HG03354 (cell line): Measurements from ENCODE around the gene PRF1.
A peak's percentile ranks its signal among the peaks of the same experiment; 100 is the strongest.

Experiments
- ATAC-seq: cut with Tn5 transposase; IDR thresholded peaks from one replicate; pipeline ENCODE4 v1.9.1; 2021; ENCODE audit warnings: mild to moderate bottlenecking; ENCODE audit not compliant: unreplicated experiment, poor library complexity, severe bottlenecking

Gene PRF1

DNA sequence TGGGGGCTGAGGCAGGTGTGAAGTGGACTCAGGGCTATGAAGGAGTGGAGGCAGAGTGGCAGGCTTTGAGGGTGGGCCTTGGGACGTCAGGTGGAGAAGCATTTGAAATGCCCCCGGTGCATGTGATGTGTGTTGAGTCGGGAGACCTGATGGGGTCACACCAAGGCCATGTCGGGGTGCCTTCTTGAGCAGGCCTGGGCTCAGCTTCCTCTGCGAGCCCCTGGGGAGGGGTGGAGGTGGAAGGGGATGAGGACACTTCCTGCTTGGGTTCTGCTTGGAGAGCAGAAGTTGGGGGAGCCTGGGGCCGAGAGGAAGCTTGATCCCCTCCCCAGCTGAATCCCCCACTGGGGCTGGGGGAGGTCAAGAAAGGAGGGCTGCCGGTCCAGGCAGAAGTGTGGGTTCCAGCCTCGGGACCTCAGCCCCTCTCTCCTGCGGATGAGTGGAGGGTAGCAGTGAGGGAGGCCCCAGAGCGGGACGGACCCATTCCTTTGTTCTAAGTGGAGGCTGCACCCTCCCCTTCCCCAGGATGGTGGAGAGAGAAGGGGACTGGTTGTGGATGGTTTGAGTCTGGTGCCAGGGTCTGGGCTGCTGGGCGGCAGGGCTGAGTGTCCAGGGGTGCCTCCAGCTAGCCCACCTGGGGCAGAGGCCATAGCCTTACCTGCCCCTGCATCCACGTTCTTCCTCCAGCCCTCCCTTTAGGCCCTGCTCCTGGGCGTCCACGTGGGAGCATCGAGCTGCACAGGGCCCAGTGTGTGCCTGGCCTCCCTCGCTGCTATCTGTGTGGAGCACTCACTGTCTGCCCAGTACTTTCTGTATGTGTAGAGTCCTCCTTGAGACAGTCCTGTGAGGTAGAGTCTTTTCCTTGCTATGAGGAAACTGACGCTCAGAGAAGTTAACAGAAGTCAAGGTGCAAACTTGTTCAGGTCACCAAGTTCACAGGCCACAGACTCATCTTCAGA, 36.7 kb downstream of the PRF1 start:
- ATAC-seq: no peak

DNA sequence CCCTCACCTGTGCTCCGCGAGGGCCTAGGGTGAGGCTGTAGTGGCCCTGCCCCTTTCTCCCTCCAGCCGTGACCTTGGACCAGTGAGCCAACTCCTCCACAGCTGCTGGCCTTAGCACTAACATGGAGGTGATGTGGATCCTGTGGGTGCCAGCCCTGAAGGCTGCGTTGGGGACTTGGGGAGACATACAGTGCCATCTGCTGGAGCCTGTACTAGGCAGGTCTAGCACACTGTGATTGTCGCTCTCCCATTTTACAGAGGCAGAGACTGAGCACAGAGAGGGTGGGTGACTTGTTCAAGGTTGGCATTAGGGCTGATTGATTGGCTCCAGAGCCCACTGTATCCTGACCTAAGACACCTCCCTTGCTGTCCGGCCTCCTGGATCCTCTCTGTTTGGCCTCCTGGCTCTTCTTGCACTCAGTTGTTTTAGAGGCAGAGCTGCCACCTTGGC, 37.6 kb downstream of the PRF1 start:
- ATAC-seq: no peak

DNA sequence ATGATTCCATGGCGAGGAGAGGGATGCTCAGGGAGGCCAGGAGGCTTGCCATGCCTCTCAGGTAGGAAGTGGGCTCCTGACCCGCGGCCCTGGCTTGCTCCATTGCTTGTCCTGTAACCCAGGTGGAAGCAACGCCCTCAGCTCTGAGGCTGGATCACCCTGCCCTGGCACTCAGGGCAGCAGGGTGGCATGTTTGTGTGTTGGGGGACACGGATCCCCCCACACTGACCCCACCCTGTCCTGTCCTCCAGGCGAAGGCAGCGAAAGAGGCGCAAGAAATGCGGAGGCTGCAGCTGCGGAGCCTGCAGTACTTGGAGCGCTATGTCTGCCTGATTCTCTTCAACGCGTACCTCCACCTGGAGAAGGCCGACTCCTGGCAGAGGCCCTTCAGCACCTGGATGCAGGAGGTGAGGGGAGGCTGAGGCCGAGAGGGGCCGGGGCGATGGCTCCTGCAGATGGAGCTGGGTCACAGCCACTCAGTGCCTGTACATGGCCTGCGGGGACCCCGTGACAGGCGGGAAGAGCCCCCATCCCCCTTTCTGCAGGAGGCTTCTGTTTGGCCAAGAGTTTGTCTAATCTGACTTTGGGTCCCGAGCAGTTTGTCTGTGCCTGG, 38.3 kb downstream of the PRF1 start:
- ATAC-seq: no peak

DNA sequence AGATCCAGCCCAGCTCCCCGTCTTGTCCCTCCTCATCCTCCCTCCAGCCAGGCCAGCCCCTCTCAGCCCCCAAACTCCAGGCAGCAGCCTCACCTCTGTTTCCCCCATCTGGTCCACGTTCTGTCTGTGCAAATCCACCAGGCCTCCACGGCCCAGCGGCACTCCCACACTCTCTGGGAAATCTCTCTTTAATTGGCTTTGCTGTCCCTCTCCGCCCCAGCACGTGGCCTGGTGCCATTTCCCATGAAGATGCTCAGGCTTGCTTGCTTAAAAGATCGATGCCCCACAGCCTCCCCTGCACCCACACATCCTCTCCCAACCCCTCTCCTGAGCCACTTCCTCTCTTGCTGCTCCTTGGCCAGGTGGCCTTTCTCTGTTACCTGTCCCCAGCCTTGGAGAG, 39.3 kb downstream of the PRF1 start:
- ATAC-seq: no peak

DNA sequence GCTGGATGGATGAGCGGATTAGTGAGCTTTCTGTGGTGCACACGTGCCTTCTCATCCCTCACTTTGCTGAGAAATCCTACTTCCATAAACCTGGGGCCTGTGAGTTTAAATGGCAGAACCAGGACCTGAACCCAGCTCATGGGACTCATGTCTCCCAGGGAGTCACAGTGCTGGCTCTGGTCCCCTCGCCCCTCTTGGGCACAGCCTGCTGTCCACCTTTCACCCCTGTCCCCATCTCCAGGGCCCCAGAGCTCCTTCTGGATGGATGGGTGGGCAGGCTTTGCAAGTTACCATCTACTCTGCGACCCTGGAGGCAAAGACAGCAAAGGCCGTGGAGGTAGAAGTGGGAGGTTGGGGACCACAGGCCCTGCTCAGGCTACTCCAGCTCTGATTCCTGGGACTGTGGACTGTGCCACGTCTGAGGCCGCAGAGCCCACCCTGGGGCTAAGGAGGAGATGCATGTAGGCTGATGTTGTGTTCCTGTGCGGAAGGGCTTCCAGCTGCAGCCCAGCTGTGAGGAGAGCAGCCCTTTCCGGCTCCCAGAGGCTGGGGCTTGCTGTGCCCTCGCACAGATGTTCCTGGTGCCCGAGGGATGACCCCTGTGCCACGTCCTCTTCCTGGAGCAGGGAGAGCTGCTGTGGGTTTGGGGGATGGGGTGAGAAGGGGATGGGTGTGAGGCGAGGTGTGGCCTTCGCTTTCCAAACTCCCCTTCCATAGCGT, 40.3 kb downstream of the PRF1 start:
- ATAC-seq: no peak

DNA sequence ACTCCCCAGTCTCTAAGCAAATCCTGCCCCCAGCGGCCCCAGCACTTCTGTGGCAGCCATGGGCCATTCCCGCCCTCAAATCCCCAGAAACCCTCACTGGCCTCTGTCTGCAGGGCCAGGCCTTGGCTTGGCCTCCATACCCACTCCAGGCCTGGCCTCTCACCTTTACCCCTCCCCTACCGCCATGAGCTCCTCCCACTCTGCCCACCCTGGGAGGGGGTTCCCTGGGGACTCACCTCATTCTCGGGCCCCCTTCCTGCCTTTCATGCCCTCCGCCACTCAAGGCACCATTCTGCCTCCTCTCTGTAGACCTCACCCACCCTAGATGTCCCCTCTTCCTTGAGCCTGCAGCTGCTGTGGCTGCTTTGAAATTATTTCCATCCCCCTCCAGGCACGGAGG, 41.0 kb downstream of the PRF1 start:
- ATAC-seq: no peak

DNA sequence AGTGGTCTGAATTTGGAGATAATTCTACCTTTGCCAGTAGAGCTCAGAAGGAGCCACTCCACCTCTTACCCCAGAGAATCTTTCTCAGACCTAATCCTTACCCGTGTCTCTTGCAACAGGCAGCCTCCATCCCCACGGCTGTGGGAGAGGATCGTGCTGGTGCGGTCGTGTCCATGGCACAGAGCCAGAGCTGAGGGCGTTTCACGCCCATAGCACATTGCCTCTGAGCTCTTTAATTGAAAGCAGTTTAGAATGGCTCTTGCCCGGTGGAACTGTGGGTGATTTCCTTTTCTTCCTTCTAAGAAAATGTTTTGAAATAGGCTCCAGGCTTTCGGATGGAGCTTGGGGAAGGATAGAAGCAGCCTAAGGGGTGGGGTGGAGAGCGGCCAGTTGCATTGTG, 41.5 kb downstream of the PRF1 start:
- no peak for ATAC-seq

DNA sequence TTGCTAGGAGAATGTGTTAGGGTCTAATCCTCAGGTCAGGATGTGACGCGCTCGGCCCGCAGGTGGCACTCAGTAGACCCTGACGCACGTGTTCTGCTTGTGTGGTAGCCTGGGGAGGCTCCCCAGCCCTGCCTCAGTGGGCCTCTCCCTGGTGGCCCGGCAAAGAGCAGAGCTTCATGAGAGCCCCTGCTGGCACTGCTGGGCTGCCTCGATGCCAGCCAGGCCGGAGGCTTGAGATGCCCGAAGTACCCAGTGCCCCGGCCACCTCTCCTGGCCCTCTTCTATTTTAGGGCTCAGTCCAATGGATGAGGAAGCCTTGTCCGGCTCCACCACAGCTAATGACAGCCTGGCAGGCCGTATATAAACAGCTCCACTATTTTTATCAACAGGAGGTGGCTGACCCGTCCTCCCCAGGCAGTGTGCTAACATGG, 42.0 kb downstream of the PRF1 start:
- ATAC-seq: no peak

DNA sequence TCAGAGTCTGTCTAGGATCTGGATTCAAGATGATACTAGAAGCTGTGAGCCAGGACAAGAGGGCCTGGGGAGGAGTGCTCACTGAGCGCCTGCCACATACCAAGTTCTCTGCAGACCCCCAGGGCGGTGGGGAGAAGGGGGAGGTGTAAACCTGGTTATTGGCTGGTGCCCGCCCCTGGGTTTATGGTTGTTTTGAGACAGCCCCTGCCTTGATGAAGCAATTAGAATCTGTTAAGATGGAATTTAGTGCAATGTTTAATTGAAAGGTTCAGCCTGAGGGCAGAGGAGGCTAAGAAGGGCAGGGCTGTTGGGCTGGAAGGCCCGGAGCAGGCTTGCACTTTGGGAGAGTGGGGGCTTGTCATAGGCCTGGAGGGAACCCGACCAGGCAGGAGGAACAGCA, 42.7 kb downstream of the PRF1 start:
- ATAC-seq: no peak

DNA sequence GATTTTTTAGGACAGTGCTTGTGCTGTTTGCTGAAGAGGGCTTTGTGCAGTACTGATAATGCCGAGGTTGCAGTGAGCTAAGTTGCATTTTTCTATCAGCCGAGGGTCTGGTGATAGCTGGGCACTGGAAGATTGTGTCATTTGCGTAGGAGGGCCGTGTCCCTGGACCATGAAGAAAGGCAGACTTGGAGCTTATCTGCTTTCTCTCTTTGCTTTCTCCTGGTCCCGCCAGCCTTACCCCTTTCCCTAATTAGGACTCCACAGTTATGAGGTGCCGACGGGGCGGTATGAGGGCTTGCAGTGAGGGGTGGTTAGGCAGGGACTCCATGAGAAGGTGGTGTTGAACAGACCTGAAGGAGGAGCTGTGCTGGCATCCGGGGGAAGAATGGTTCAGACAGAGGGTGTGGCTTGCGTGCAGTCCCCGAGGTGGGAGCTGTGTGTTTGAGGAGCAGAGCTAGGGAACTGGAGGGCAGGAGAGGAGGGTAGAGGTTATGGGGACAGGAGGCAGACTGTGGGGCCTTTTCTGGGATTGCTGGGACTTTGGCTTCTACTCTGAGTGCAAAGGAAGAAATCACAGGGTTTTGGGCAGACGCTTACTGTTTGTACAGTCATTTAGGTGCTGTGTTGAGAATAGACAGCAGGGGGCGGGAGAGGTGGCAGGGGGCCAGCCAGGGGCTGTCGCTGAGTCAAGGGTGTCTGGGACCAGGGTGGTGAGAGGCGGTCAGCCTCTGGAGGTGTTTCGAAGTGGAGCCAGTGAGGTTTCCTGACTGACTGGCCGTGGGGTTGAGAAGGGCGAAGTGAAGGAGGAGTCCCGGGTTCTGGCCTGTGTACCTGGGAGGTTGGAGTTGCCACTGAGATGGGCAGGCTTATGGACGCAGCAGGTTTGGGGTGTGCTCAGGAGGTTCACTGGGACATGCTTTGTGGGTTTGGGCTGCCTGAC, 43.4 kb downstream of the PRF1 start:
- ATAC-seq: peak; percentile 77

DNA sequence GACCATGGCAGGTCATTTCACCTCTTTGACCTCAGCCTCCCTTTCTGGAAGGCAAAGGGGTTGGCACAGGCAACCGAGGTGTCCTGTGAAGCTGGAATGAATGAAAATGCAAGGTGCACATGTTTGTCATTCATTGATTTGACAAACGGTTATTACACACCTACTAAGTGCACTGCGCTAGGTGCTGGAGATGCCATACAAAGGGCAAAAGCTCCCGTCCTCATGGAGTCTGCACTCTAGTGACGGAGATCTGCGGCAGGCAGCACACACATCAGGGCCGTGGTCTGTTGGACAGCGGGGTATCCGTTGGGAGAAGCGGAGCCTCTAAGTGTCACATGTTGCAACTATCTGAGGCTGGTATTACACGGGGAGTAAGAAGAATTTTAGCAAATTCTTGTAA, 44.2 kb downstream of the PRF1 start:
- ATAC-seq: no peak

DNA sequence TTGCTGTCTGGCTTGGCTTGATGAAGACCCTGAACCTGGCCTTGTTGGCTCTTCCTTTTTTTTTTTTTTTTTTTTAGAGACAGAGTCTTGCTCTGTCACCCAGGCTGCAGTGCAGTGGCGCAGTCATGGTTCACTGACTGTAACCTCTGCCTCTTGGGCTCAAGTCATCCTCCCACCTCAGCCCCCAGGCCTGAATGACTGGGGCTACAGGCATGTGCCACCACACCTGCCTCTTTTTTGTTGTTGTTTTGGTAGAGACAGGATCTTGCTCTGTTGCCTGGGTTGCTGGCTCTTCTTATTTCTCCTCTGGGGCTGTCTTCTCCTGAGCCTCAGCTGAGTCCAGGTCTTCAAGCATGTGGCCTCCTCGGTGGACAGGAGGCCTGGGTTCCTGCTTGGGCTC, 44.7 kb downstream of the PRF1 start:
- no peak for ATAC-seq

DNA sequence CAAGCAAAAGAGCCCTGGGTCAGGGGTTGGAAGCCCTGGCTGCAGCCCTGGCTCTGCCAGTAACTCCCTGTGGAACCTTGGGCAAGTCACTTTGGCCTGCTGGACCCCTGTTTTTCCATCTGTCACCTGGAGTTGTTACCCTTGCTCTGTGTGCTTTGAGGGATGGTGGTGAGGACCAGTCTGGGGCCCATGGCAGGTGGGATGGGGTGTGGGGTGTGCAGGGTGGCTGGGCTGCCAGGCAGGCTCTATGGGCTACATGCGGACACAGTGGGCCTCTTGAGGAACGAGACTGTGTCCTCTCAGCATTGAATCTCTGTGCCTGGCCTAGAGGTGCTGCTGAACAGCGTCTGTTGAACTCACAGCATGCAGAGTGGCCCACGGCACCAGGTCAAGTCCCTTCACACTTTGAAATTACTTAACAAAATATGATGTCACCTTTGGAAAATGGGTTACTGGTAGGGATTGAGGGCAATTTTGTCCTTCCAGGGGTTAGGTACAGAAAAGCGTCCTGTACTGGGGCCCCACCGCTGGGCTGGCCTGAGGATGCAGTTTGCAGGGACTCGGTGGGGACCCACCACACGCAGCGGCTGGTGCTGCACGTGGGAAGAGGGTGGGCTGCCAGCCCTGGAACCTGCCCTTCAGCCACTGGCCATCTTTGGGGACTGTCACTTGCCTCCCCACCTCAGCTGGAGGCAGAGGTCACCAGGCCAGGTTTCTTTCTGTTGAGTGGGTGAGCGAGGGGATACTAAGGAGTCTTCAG, 45.3 kb downstream of the PRF1 start:
- ATAC-seq: no peak

DNA sequence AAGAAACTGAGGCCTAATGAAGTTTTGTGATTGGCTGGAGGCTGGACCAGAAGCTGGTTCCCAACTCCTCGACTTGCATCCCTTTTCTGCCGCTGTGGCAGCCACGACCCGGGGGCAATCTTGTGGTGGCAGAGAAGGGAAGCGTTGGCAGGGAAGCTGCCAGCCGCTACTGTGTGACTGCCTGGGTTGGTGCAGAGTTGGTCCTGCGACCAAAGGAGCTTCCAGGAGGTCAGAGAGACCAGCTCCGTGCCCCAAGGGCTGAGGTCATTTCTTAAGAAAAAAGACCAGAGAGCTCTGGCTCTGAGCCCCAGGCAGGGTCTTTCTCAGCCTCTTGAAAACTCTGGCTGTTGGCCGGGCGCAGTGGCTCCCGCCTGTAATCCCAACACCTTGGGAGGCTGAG, 47.2 kb downstream of the PRF1 start:
- ATAC-seq: no peak

DNA sequence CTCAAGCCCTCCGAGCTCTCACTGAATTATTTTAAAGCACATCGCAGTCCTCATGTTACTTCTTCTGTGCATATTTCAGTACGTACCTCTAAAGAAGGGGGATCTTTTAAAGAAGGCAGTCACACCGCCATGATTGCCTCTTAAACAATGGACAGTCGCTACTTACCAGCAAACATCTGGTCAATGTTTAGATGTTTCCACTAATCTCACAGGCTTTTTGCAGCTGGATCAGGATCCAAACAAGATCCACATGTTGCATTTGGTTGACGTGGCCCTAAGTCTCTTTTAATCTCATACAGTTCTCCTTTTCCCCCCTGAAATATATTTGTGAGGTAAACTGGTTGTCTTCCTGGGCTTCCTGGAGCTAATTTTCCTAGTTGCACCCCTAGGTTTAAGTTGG, 50.0 kb downstream of the PRF1 start:
- ATAC-seq: no peak

DNA sequence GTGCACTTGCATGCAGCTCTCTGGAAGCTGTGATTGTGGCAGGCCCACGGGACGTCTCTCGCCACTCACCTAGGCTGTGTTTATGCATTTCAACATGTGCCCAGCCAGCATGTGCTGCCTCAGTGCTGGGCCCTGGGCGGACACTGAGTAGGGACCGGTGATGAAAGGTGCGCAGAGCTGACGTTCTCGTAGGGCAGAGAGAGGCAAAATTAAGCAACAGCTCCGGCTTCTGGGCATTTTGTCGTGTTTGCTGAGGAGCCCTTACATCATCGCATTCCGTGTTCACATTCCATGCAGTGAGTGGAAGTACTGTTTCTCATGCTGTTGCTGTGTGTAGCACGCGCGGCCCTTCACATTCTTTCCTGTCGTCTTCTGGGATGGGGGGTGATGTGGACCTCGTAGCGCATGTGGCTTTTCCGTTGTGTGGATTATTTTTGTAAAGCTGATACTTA, 50.5 kb downstream of the PRF1 start:
- no peak for ATAC-seq

DNA sequence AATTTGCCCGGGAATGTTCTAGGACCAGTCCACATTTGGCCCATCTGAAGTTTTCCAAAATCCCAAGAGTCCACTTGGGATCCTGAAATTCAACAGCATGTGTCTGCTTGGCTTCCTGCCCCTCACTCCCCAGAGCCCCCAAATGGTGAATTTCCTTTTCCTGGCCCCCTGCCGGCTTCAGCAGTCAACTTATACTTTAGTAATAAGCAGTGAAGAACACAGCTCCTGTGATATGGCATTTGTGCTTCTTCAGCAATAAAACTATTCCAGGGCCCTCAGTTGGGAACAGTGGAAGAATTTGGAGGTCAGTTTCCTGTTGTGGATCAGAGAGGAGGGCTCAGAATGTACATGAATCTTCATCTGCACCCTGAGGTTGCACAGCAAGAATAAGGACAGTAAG, 51.1 kb downstream of the PRF1 start:
- no peak for ATAC-seq

DNA sequence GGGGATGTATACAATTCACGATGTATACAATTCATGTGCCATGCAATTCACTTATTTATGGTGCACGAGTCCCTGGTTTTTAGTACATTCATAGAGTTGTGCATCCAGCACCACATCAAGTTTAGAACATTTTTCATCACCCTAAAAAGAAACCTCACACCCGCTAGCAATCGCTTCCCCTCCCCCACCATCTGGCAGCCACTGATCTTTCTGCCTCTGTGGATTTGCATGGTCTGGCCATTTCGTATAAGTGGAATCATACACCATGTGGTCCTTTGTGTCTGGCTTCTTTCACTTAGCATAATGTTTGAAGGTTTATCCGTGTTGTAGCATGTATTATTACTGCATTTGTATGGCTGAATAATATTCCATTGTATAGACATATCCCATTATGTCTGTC, 52.1 kb downstream of the PRF1 start:
- ATAC-seq: no peak

DNA sequence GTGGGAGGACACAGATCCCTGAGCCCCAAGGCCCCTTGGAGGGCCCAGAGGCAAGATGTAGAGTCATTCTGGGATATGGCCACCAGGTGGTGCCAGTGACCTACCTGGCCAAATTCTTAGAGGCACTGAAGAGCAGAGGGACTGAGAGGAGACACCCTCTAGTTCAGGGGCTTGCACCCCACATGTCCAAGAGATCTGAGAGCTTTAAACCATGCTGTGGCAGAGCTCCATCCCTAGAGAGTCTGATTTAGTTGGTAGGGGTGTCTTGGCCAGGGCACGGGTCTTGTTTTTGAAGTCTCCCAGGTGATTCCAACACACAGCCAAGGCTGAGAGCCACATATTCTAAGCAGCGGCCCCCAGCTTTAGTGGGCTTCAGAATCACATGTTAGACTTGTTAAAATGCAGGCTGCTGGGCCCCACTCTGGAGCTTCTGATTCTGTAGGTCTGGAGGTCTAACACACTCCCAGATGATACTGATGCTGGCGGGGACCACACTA, 52.5 kb downstream of the PRF1 start:
- no peak for ATAC-seq
